HUES48 (cell line): ENCODE measurements around the gene KIAA1755.

Source experiments
- H3K27ac ChIP-seq: one replicate; pipeline ENCODE4 v1.7.0; 2013; ENCODE audit warnings: low read depth, low read length, inconsistent platforms
- H3K27me3 ChIP-seq: 2 replicates; pipeline ENCODE4 v1.6.1; 2013; ENCODE audit warnings: mild to moderate bottlenecking, low read length; ENCODE audit not compliant: control insufficient read depth, insufficient read depth
- H3K36me3 ChIP-seq: 2 replicates; pipeline ENCODE4 v1.6.1; 2013; ENCODE audit warnings: low read length; ENCODE audit not compliant: control insufficient read depth, insufficient read depth
- H3K4me1 ChIP-seq: 2 replicates; pipeline ENCODE4 v1.6.1; 2013; ENCODE audit warnings: mild to moderate bottlenecking, low read length; ENCODE audit not compliant: control insufficient read depth, insufficient read depth
- H3K4me3 ChIP-seq: 2 replicates; pipeline ENCODE4 v1.5.1; 2013; ENCODE audit warnings: mild to moderate bottlenecking, low read depth, low read length
- H3K9ac ChIP-seq: 2 replicates; pipeline ENCODE4 v1.6.1; 2013; ENCODE audit warnings: mild to moderate bottlenecking, low read depth, low read length, moderate library complexity
- H3K9me3 ChIP-seq: 2 replicates; pipeline ENCODE4 v1.6.1; 2013; ENCODE audit warnings: low read length; ENCODE audit not compliant: control insufficient read depth, insufficient read depth

KIAA1755 gene

GRCh38 chr20:38223743-38224100 is 36.8 kb downstream of the KIAA1755 start:
- H3K27ac ChIP-seq: no peak overlapping the region

GRCh38 chr20:38222923-38223742 is 37.4 kb downstream of the KIAA1755 start:
- no peaks in the 10 kb centered on the region for H3K27me3 ChIP-seq
- H3K9me3 ChIP-seq: no peaks in the 10 kb centered on the region
- H3K9ac ChIP-seq: no peak overlapping the region
- H3K36me3 ChIP-seq: no peaks in the 10 kb centered on the region
- H3K4me1 ChIP-seq: no peaks in the 10 kb centered on the region
- H3K27ac ChIP-seq: no peak overlapping the region
- no peak overlapping the region for H3K4me3 ChIP-seq

More at GRCh38 chr20:38223743-38224100, 36.8 kb downstream of the KIAA1755 start:
- Histone ChIP-seq H3K9me3 (no peaks in the 10 kb centered on the region), H3K36me3 (no peaks in the 10 kb centered on the region), H3K4me1 (no peaks in the 10 kb centered on the region), H3K4me3 (no peak overlapping the region), H3K9ac (no peak overlapping the region), H3K27me3 (no peaks in the 10 kb centered on the region)

GRCh38 chr20:38222231-38222922 is 38.2 kb downstream of the KIAA1755 start:
- Histone ChIP-seq H3K4me1 (no peaks in the 10 kb centered on the region), H3K27ac (no peak overlapping the region), H3K4me3 (no peak overlapping the region), H3K36me3 (no peaks in the 10 kb centered on the region), H3K9ac (no peak overlapping the region), H3K27me3 (no peaks in the 10 kb centered on the region), H3K9me3 (no peaks in the 10 kb centered on the region)

- Histone ChIP-seq H3K27me3 (no peaks in the 10 kb centered on the region), H3K4me1 (no peaks in the 10 kb centered on the region), H3K27ac (no peak overlapping the region), H3K9ac (no peak overlapping the region), H3K36me3 (no peaks in the 10 kb centered on the region), H3K4me3 (no peak overlapping the region), H3K9me3 (no peaks in the 10 kb centered on the region)
Measured at GRCh38 chr20:38221119-38221589, 39.4 kb downstream of the KIAA1755 start.

- H3K4me3 ChIP-seq: no peak overlapping the region
Measured at GRCh38 chr20:38220587-38221118, 39.9 kb downstream of the KIAA1755 start.

GRCh38 chr20:38219006-38219950 is 41.3 kb downstream of the KIAA1755 start:
- no peak overlapping the region for H3K27ac ChIP-seq

More at GRCh38 chr20:38220587-38221118, 39.9 kb downstream of the KIAA1755 start:
- H3K9me3 ChIP-seq: no peaks in the 10 kb centered on the region
- H3K36me3 ChIP-seq: no peaks in the 10 kb centered on the region
- no peak overlapping the region for H3K9ac ChIP-seq
- H3K27me3 ChIP-seq: no peaks in the 10 kb centered on the region
- H3K4me1 ChIP-seq: no peaks in the 10 kb centered on the region
- no peak overlapping the region for H3K27ac ChIP-seq

GRCh38 chr20:38218566-38218885 is 42.0 kb downstream of the KIAA1755 start:
- Histone ChIP-seq H3K36me3 (no peaks in the 10 kb centered on the region), H3K4me1 (no peaks in the 10 kb centered on the region), H3K4me3 (no peak overlapping the region), H3K27me3 (no peaks in the 10 kb centered on the region), H3K9me3 (no peaks in the 10 kb centered on the region), H3K27ac (no peak overlapping the region), H3K9ac (no peak overlapping the region)

More at GRCh38 chr20:38219006-38219950, 41.3 kb downstream of the KIAA1755 start:
- H3K4me1 ChIP-seq: no peaks in the 10 kb centered on the region
- H3K9me3 ChIP-seq: no peaks in the 10 kb centered on the region
- H3K9ac ChIP-seq: no peak overlapping the region
- H3K27me3 ChIP-seq: no peaks in the 10 kb centered on the region
- no peaks in the 10 kb centered on the region for H3K36me3 ChIP-seq
- no peak overlapping the region for H3K4me3 ChIP-seq

GRCh38 chr20:38217791-38218565 is 42.6 kb downstream of the KIAA1755 start:
- H3K9ac ChIP-seq: no peak overlapping the region
- no peak overlapping the region for H3K27ac ChIP-seq

GRCh38 chr20:38216746-38217595 is 43.6 kb downstream of the KIAA1755 start:
- H3K27ac ChIP-seq: no peak overlapping the region
- H3K4me3 ChIP-seq: no peak overlapping the region
- H3K27me3 ChIP-seq: no peaks in the 10 kb centered on the region
- H3K9ac ChIP-seq: no peak overlapping the region
- H3K9me3 ChIP-seq: no peaks in the 10 kb centered on the region
- no peaks in the 10 kb centered on the region for H3K36me3 ChIP-seq
- H3K4me1 ChIP-seq: no peaks in the 10 kb centered on the region

More at GRCh38 chr20:38217791-38218565, 42.6 kb downstream of the KIAA1755 start:
- Histone ChIP-seq H3K36me3 (no peaks in the 10 kb centered on the region), H3K4me1 (no peaks in the 10 kb centered on the region), H3K27me3 (no peaks in the 10 kb centered on the region), H3K4me3 (no peak overlapping the region), H3K9me3 (no peaks in the 10 kb centered on the region)
